Astrocyte of the spinal cord (primary cell): ENCODE measurements around the gene IFT52.

ENCODE experiments used
- DNase-seq: peaks from one replicate; pipeline ENCODE4 v3.0.0; 2011; ENCODE audit warnings: low read depth, low spot score
- H3K4me3 ChIP-seq: 2 replicates; pipeline ENCODE4 v1.5.1; 2011; ENCODE audit warnings: low read depth, mild to moderate bottlenecking, low read length, moderate library complexity
- CTCF ChIP-seq: IDR thresholded peaks from 2 replicates; pipeline ENCODE4 v1.5.1; 2012; ENCODE audit warnings: low read depth, mild to moderate bottlenecking, low read length, inconsistent platforms
- in situ Hi-C: cut with HindIII; loops from 2 replicates; pipeline ENCODE4 v1.10.0; 2017; ENCODE audit warnings: low sequenced_read_pairs

IFT52 gene

GRCh38 chr20:43658723-43659419, 68.1 kb downstream of the IFT52 start:
- TF ChIP-seq CTCF, result peak; percentile 13
- in situ Hi-C loops, result no loop called here

GRCh38 chr20:43662943-43663655, 72.4 kb downstream of the IFT52 start:
- H3K4me3 ChIP-seq, result no peak overlapping the region
- in situ Hi-C loops, result no loop called here
- no peak for TF ChIP-seq CTCF
- DNase-seq, result no peak

More at GRCh38 chr20:43658723-43659419, 68.1 kb downstream of the IFT52 start:
- no peak overlapping the region for H3K4me3 ChIP-seq
- no peak for DNase-seq

- in situ Hi-C loops, result no loop called here
- no peak for TF ChIP-seq CTCF
- no peak for DNase-seq
- H3K4me3 ChIP-seq, result no peak overlapping the region
Measured at GRCh38 chr20:43665466-43666176, 74.9 kb downstream of the IFT52 start.

DNA sequence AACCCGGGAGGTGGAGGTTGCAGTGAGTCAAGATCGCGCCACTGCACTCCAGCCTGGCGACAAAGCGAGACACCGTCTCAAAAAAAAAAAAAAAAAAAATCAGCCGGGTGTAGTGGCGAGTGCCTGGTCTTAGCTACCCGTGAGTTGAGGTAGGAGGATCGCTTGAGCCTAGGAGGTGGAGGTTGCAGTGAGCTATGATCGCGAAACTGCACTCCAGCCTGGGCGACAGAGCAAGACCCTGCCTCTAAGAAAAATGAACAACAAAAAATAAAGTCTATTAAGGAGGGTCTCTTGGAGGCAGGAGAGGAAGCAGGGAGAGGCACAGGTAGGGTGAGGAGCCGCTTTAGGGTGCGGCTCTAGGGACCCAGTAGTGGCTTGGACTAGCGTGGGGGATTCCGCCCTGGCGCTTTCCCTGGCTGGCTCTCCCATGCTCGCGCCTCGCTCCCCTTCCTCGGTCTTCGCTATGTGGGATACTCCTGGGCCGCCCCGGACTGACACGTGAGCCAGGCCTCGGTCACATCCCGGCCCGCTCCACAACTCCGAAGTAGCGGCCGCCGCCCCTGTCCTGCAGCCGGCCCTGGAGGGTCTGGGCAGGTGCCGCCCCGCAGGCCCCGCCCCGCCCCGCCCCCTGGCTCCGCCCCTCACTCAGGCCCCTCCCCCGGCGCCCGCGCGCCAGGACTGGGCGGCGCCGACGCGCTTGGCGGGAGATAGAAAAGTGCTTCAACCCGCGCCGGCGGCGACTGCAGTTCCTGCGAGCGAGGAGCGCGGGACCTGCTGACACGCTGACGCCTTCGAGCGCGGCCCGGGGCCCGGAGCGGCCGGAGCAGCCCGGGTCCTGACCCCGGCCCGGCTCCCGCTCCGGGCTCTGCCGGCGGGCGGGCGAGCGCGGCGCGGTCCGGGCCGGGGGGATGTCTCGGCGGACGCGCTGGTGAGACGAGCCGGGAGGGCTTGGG, 75.9 kb downstream of the IFT52 start, which contains the start of gene MYBL2:
Gene MYBL2, plus strand, starts transcription at position 739 of the 953 bp plus-strand sequence. Its CDS starts 170 bp downstream, at position 909.
- peak; percentile 33 for DNase-seq
- in situ Hi-C loops, result no loop called here
- TF ChIP-seq CTCF, result no peak
- peak within 1 kb of the TSS; percentile 49 for H3K4me3 ChIP-seq

- no peak for TF ChIP-seq CTCF
- DNase-seq, result no peak
- H3K4me3 ChIP-seq, result peak overlapping the region; percentile 31
Measured at GRCh38 chr20:43667341-43668132, 76.8 kb downstream of the IFT52 start.

More at GRCh38 chr20:43667341-43668132, 76.8 kb downstream of the IFT52 start:
- in situ Hi-C loops, result no loop called here
